Activated CD8-positive, alpha-beta memory T cell treated with anti-CD3 and anti-CD28 coated beads for 24 hours (primary cell): ENCODE results near the gene SLC1A2.

ENCODE experiments used
- DNase-seq: peaks from one replicate; pipeline ENCODE4 v3.0.0-alpha.2; 2020

The SLC1A2 gene

GRCh38 chr11:35265755-35266454, 153.5 kb downstream of the SLC1A2 start:
- DNase-seq, result no peak

GRCh38 chr11:35262735-35263134, 156.6 kb downstream of the SLC1A2 start:
- no peak for DNase-seq

GRCh38 chr11:35262056-35262455, 157.3 kb downstream of the SLC1A2 start:
- no peak for DNase-seq

GRCh38 chr11:35261197-35261596, 158.2 kb downstream of the SLC1A2 start:
- no peak for DNase-seq

GRCh38 chr11:35260342-35260985, 158.9 kb downstream of the SLC1A2 start:
- DNase-seq, result no peak

GRCh38 chr11:35259529-35259928, 159.8 kb downstream of the SLC1A2 start:
- DNase-seq, result no peak

- no peak for DNase-seq
These were observed 162.1 kb downstream of the SLC1A2 start for GRCh38 chr11:35257281-35257680.

- no peak for DNase-seq
These were observed 163.1 kb downstream of the SLC1A2 start for GRCh38 chr11:35256296-35256695.

- DNase-seq, result no peak
These were observed 163.8 kb downstream of the SLC1A2 start for GRCh38 chr11:35255514-35255913.

- DNase-seq, result no peak
These were observed 166.1 kb downstream of the SLC1A2 start for GRCh38 chr11:35253237-35253636.

- no peak for DNase-seq
These were observed 168.7 kb downstream of the SLC1A2 start for GRCh38 chr11:35250621-35251020.

GRCh38 chr11:35250192-35250591, 169.2 kb downstream of the SLC1A2 start:
- DNase-seq, result no peak

- no peak for DNase-seq
These were observed 170.6 kb downstream of the SLC1A2 start for GRCh38 chr11:35248558-35249323.

GRCh38 chr11:35247863-35248262, 171.5 kb downstream of the SLC1A2 start:
- no peak for DNase-seq

GRCh38 chr11:35247428-35247827, 171.9 kb downstream of the SLC1A2 start:
- DNase-seq, result no peak

GRCh38 chr11:35246745-35247144, 172.6 kb downstream of the SLC1A2 start:
- DNase-seq, result no peak

GRCh38 chr11:35245786-35246185, 173.6 kb downstream of the SLC1A2 start:
- no peak for DNase-seq

GRCh38 chr11:35245056-35245455, 174.3 kb downstream of the SLC1A2 start:
- no peak for DNase-seq

GRCh38 chr11:35243774-35244173, 175.6 kb downstream of the SLC1A2 start:
- DNase-seq, result no peak

GRCh38 chr11:35242412-35243242, 176.7 kb downstream of the SLC1A2 start:
- no peak for DNase-seq

- DNase-seq, result no peak
These were observed 177.8 kb downstream of the SLC1A2 start for GRCh38 chr11:35241531-35241930.

GRCh38 chr11:35241083-35241482, 178.3 kb downstream of the SLC1A2 start:
- no peak for DNase-seq

GRCh38 chr11:35239471-35240075, 179.8 kb downstream of the SLC1A2 start:
- DNase-seq, result no peak
